22Rv1 (cell line): ENCODE results near the gene DDX56.

Experiments
- H3K27ac ChIP-seq: fragments of 450-650 bp; 2 replicates; pipeline ENCODE4 v1.5.1; 2017
- ZFX ChIP-seq: fragments of 450-650 bp; IDR thresholded peaks from 2 replicates; pipeline ENCODE4 v1.6.1; 2017; ENCODE audit warnings: antibody characterized with exemption, borderline replicate concordance
- TF ChIP-seq, protein P1 (sequence below): fragments of 450-650 bp; IDR thresholded peaks from 2 replicates; pipeline ENCODE4 v1.5.1; 2017; ENCODE audit warnings: mild to moderate bottlenecking

Gene DDX56, protein sequence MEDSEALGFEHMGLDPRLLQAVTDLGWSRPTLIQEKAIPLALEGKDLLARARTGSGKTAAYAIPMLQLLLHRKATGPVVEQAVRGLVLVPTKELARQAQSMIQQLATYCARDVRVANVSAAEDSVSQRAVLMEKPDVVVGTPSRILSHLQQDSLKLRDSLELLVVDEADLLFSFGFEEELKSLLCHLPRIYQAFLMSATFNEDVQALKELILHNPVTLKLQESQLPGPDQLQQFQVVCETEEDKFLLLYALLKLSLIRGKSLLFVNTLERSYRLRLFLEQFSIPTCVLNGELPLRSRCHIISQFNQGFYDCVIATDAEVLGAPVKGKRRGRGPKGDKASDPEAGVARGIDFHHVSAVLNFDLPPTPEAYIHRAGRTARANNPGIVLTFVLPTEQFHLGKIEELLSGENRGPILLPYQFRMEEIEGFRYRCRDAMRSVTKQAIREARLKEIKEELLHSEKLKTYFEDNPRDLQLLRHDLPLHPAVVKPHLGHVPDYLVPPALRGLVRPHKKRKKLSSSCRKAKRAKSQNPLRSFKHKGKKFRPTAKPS

DNA sequence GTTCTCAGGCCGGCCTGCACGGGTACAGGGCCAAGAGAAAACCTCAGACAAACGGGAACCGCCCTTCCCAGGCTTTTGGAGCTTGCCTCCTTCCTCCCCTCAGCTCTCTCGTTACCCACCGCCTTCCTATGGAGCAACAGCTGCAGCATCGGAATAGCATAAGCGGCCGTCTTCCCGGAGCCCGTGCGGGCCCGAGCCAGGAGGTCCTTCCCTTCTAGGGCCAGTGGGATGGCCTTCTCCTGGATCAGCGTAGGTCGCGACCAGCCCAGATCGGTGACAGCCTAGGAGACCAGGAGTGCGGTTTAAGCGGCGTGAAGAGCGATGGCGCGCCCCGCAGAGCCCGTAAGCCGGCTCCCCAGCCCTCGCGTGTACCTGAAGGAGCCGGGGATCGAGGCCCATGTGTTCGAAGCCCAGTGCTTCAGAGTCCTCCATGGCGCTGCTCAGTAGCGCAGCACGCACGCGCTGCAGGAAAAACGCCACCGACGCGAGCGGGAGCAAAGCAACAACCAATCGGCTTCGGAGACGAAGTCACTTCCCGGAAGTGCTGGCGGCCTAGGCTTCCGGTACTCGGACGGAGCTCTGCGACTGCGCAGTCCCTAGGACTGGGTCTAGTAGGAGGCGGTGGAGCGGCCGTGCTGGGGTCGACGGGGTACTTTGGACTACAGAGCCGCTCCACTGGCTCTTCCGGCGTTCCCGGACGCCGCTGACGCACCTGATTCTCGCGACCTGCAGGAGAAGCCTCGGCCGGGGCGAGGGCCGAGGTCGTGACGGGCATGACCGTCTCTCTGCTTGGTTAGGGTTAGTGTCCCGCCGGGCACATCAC lies at the start of gene DDX56:
TSS of gene DDX56 (minus strand) at position 445 of the 823 bp plus-strand sequence. CDS start at position 432, 13 bp downstream.
- no peak for TF ChIP-seq ZFX
- TF ChIP-seq, protein P1, sequence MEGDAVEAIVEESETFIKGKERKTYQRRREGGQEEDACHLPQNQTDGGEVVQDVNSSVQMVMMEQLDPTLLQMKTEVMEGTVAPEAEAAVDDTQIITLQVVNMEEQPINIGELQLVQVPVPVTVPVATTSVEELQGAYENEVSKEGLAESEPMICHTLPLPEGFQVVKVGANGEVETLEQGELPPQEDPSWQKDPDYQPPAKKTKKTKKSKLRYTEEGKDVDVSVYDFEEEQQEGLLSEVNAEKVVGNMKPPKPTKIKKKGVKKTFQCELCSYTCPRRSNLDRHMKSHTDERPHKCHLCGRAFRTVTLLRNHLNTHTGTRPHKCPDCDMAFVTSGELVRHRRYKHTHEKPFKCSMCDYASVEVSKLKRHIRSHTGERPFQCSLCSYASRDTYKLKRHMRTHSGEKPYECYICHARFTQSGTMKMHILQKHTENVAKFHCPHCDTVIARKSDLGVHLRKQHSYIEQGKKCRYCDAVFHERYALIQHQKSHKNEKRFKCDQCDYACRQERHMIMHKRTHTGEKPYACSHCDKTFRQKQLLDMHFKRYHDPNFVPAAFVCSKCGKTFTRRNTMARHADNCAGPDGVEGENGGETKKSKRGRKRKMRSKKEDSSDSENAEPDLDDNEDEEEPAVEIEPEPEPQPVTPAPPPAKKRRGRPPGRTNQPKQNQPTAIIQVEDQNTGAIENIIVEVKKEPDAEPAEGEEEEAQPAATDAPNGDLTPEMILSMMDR = no peak
- peak within 1 kb of the TSS; percentile 83 for H3K27ac ChIP-seq

DNA sequence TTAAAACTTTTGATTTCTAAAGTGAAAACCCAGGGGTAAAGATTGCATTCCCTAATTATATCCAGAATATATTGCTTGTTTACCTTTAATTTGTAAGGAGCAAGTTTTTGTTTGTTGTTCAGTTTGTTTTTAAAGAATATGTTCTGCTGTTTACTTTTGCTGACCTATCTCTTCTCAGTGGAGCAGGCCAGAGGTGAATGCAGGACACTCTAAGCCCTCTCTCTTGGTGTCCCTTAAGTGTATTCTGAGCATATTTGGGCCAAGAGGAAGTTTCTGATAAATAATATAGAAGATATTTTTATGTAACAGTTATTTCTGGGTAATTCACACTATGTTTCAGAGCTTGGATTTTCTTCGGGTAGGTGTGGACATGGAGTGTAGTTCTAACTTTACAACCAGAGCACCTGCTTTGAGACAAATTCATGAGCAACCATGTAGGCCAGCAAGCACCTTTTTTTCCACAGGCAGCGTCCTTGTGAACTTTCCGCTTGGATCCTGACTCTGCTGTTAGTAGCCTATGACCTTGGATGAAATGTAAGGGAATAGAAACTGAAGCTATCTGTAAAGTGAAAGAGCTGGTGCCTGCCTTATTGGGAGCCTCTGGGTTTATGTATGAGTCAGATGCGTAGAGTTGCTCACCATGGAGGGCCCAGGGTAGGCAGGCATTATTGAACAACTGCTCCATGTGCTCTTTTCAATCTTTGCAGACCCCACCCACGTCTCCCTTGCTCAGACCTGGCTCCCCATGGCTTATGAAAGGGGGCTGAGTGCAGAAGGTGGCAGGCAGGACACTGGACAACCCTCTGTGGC lies 48.8 kb upstream of the DDX56 start:
- TF ChIP-seq, protein P1 = no peak
- TF ChIP-seq ZFX = no peak
- H3K27ac ChIP-seq = peak overlapping the region; percentile 36

DNA sequence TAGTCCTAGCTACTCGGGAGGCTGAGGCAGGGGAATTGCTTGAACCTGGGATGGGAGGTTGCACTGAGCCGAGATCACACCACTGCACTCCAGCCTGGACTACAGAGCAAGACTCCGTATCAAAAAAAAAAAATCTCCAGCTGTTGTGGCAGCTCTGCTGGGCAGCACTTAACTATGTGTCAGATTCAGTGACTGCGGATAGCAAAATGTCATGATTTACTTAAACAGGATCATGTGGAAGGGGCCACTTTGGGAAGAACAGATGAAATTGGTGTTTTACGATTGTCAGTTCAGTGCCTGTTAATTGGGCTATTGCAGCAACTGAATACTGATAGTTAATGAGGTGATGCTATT lies 48.0 kb upstream of the DDX56 start:
- no peak for TF ChIP-seq ZFX
- TF ChIP-seq, protein P1 = no peak
- peak overlapping the region; percentile 36; the same call in 1 of the 2 replicates for H3K27ac ChIP-seq

DNA sequence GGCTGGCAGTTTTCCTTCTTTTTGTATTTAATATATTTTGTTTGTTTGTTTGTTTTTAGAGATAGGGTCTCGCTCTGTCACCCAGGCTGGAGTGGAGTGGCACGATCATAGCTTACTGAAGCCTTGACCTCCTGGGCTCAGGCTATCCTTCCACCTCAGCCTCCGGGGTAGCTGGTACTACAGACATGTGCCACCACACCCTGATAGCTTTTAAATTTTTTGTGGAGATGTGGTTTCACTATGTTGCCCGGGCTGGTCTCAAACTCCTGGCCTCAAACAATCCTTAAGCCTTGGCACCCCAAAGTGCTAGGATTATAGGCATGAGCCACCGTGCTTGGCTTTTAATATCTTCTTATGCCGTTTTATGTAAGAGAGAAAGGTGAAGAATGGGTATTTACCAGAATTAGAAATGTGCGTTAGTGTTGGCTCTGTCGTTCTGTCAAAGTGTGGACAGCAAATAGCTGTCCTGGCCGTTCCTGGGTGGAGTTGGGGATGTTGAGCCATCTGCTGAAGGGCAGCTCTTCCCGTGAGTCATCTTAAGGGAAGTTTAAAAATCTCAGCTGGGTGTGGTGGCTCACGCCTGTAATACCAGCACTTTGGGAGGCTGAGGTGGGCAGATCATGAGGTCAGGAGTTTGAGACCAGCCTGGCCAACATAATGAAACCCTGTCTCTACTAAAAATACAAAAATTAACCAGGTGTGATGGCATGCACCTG lies 47.5 kb upstream of the DDX56 start:
- H3K27ac ChIP-seq = no peak overlapping the region
- TF ChIP-seq, protein P1 = no peak
- no peak for TF ChIP-seq ZFX

DNA sequence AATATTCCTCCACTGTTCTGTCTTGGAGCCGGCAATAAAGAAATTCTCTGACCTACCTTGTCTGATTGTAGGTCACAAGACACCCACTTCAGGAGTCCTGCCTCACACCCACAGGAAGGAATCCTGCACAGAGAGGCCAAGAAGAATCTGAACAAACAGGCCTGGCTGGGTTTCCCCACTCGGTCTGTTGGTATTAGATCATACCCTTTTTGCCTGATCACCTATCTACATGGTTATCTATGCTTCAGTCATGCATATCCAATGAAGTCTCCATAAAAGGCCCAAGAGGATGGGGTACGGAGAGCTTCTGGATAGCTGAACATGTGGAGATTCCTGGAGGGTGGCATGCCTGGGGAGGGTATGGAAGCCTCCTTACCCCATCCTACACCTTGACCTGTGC lies 45.0 kb upstream of the DDX56 start:
- TF ChIP-seq, protein P1 = no peak
- TF ChIP-seq ZFX = no peak
- H3K27ac ChIP-seq = no peak overlapping the region

DNA sequence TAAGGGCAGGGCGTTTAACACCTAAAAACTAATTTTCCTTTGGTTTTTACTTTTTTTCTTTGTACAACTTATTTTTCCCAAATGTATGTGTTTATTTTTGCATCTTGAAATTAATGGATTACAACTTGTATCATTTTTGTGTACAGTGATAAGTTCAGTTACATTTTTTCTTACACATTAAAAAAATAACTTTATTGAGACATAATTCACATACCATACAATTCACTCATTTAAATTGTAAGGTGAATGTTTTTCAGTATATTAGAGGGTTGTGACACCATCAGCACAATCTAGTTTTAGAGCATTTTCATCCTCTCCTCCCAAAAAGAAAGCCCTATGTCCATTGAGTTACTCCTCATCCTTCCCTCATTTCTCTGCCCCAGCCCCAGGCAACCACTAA lies 44.3 kb upstream of the DDX56 start:
- no peak overlapping the region for H3K27ac ChIP-seq

More for the DNA sequence above, 44.3 kb upstream of the DDX56 start:
- TF ChIP-seq, protein P1 = no peak
- TF ChIP-seq ZFX = no peak
